Activated CD8-positive, alpha-beta memory T cell treated with anti-CD3 and anti-CD28 coated beads for 4 hours (primary cell): ENCODE measurements around the gene KIF4A.
"Not testable (repeated sequence)": the region's sequence is repeated elsewhere in the genome, so short reads cannot be mapped to it uniquely, and the experiment has no call there.

Source experiments
- DNase-seq, 2 donors: peaks; one replicate each; pipeline ENCODE4 v3.0.0-alpha.2; 2020; ENCODE audit warnings: low read depth in 2 of 2

Gene KIF4A

GRCh38 chrX:70281951-70282350 lies 8.0 kb upstream of the KIF4A start, which contains the start of gene RAB41:
Gene RAB41, plus strand, starts transcription at chrX:70282172. Its CDS starts 46 bp downstream, at chrX:70282218.
- no peak for DNase-seq

GRCh38 chrX:70289168-70289792 lies 624 bp upstream of the KIF4A start:
- no peak for DNase-seq

- DNase-seq: no peak
Observed at GRCh38 chrX:70292788-70293187, 2.9 kb downstream of the KIF4A start.

GRCh38 chrX:70293621-70294020 lies 3.7 kb downstream of the KIF4A start:
- DNase-seq: no peak

GRCh38 chrX:70301716-70302115 lies 11.8 kb downstream of the KIF4A start:
- no peak for DNase-seq

GRCh38 chrX:70313503-70313902 lies 23.6 kb downstream of the KIF4A start:
- DNase-seq: no peak

GRCh38 chrX:70322784-70323183 lies 32.9 kb downstream of the KIF4A start:
- DNase-seq: no peak

- DNase-seq: not testable (repeated sequence)
Observed at GRCh38 chrX:70323628-70324027, 33.7 kb downstream of the KIF4A start.

- no peak for DNase-seq
Observed at GRCh38 chrX:70324326-70324725, 34.4 kb downstream of the KIF4A start.

GRCh38 chrX:70331161-70331560 lies 41.3 kb downstream of the KIF4A start:
- no peak for DNase-seq

- DNase-seq: no peak
Observed at GRCh38 chrX:70332600-70332999, 42.7 kb downstream of the KIF4A start.

GRCh38 chrX:70336767-70337166 lies 46.9 kb downstream of the KIF4A start:
- DNase-seq: no peak

- DNase-seq: no peak
Observed at GRCh38 chrX:70338290-70338689, 48.4 kb downstream of the KIF4A start.

- DNase-seq: no peak
Observed at GRCh38 chrX:70343435-70343834, 53.5 kb downstream of the KIF4A start.

GRCh38 chrX:70346418-70347070 lies 56.6 kb downstream of the KIF4A start:
- no peak for DNase-seq

- not testable (repeated sequence) for DNase-seq
Observed at GRCh38 chrX:70348825-70349224, 58.9 kb downstream of the KIF4A start.

- not testable (repeated sequence) for DNase-seq
Observed at GRCh38 chrX:70349367-70350125, 59.6 kb downstream of the KIF4A start.

- no peak for DNase-seq
Observed at GRCh38 chrX:70352496-70352895, 62.6 kb downstream of the KIF4A start.

GRCh38 chrX:70353514-70353913 lies 63.6 kb downstream of the KIF4A start:
- no peak for DNase-seq

GRCh38 chrX:70354716-70355115 lies 64.8 kb downstream of the KIF4A start:
- no peak for DNase-seq

- no peak for DNase-seq
Observed at GRCh38 chrX:70359458-70359857, 69.6 kb downstream of the KIF4A start.

- no peak for DNase-seq
Observed at GRCh38 chrX:70360366-70360765, 70.5 kb downstream of the KIF4A start.

- not testable (repeated sequence) for DNase-seq
Observed at GRCh38 chrX:70368731-70369130, 78.8 kb downstream of the KIF4A start.
